B cell (primary cell): ENCODE results near the gene IL36RN. TPM values are rescaled to one million over a fixed set of nuclear protein-coding genes. Genes with fewer than 3 reads are reported as not detected.

ENCODE experiments used
- ATAC-seq: fragments of 200-7000 bp; cut with Tn5 transposase; one replicate; pipeline ENCODE4 v1.10.0; 2021; ENCODE audit warnings: low read depth, mild to moderate bottlenecking, moderate number of reproducible peaks, moderate library complexity
- CTCF ChIA-PET: fragments of 350-600 bp; sonication (Branson Sonifier 250); formaldehyde crosslinking; loops from one replicate; lab custom pipeline; 2021; ENCODE audit warnings: antibody characterized with exemption, inconsistent platforms; lab: Charles Lee
- POLR2A ChIA-PET: fragments of 350-600 bp; sonication (Branson Sonifier 250); formaldehyde crosslinking; loops from one replicate; lab custom pipeline; 2021; ENCODE audit warnings: antibody characterized with exemption; lab: Charles Lee
- DNase-seq: peaks from one replicate; pipeline ENCODE4 v3.0.0; 2013
- H2AFZ ChIP-seq: 2 replicates; pipeline ENCODE4 v1.6.1; 2012; ENCODE audit warnings: mild to moderate bottlenecking, low read depth, low read length; ENCODE audit not compliant: insufficient read depth, poor library complexity, severe bottlenecking
- H3K27ac ChIP-seq, 2 donors: 1 replicate in 1 of 2; 2 replicates in 1 of 2; pipeline ENCODE4 v1.5.1; 2012 to 2013; ENCODE audit warnings: low read length in 2 of 2, mild to moderate bottlenecking in 2 of 2, moderate library complexity in 1 of 2
- H3K27me3 ChIP-seq, 4 experiments: fragments of 200-600 bp in 1 of 4; sonication (generic) in 1 of 4; replicated peaks in 1 of 4; 1 replicate in 2 of 4; 2 replicates in 2 of 4; pipeline versions ENCODE4 v1.6.1 to v1.7.0; 2013 to 2016; ENCODE audit warnings: low read length in 3 of 4, mild to moderate bottlenecking in 2 of 4, mixed read lengths in 1 of 4, moderate library complexity in 1 of 4; ENCODE audit not compliant: insufficient read depth in 4 of 4, control insufficient read depth in 3 of 4; ENCODE audit errors: control extremely low read depth in 1 of 4
- H3K36me3 ChIP-seq, 2 experiments: replicated peaks in 1 of 2; 1 replicate in 1 of 2; 2 replicates in 1 of 2; pipeline versions ENCODE4 v1.6.1 to v1.7.1; 2013; ENCODE audit warnings: low read length in 1 of 2; ENCODE audit not compliant: insufficient read depth in 2 of 2, control insufficient read depth in 1 of 2; ENCODE audit errors: control extremely low read depth in 1 of 2, extremely low read depth in 1 of 2
- H3K4me1 ChIP-seq, 2 donors: fragments of 200-600 bp in 1 of 2; sonication (generic) in 1 of 2; 1 replicate in 1 of 2; 2 replicates in 1 of 2; pipeline versions ENCODE4 v1.5.1 to v1.6.1; 2013 to 2017; ENCODE audit warnings: low read length in 2 of 2; ENCODE audit not compliant: control insufficient read depth in 2 of 2, insufficient read depth in 2 of 2
- H3K4me2 ChIP-seq: replicated peaks from 2 replicates; pipeline ENCODE3; 2012; ENCODE audit warnings: mild to moderate bottlenecking, low read depth, low read length; ENCODE audit not compliant: poor library complexity, severe bottlenecking
- H3K4me3 ChIP-seq, 5 experiments: fragments of 200-600 bp in 1 of 5; sonication (generic) in 1 of 5; 1 replicate in 3 of 5; 2 replicates in 2 of 5; pipeline versions ENCODE4 v1.5.1 to v1.7.0; 2011 to 2016; ENCODE audit warnings: low read length in 4 of 5, mild to moderate bottlenecking in 4 of 5, low read depth in 2 of 5, control low read depth in 1 of 5, moderate library complexity in 1 of 5; ENCODE audit not compliant: insufficient read depth in 1 of 5; ENCODE audit errors: control extremely low read depth in 1 of 5, extremely low read depth in 1 of 5
- H3K79me2 ChIP-seq: fragments of 200-600 bp; sonication (generic); one replicate; pipeline ENCODE4 v1.6.0; 2016; ENCODE audit warnings: low read length; ENCODE audit not compliant: control insufficient read depth, insufficient read depth
- H3K9ac ChIP-seq: fragments of 200-600 bp; sonication (generic); 2 replicates; pipeline ENCODE4 v1.6.1; 2017; ENCODE audit warnings: mild to moderate bottlenecking, low read length, moderate library complexity
- H3K9me3 ChIP-seq, 3 donors: one replicate each; pipeline versions ENCODE4 v1.6.1 to v1.7.1; 2013; ENCODE audit warnings: low read length in 2 of 3; ENCODE audit not compliant: control insufficient read depth in 2 of 3, insufficient read depth in 1 of 3; ENCODE audit errors: control extremely low read depth in 1 of 3
- H4K20me1 ChIP-seq: 2 replicates; pipeline ENCODE4 v1.6.0; 2012; ENCODE audit warnings: mild to moderate bottlenecking, low read length; ENCODE audit not compliant: insufficient read depth, control insufficient read depth, poor library complexity, severe bottlenecking
- H3K27ac Mint-ChIP-seq: one replicate; pipeline ENCODE4 v1.8.0; 2021; ENCODE audit warnings: mixed read lengths
- H3K27me3 Mint-ChIP-seq: one replicate; pipeline ENCODE4 v1.8.0; 2021; ENCODE audit warnings: mixed read lengths
- H3K4me1 Mint-ChIP-seq: one replicate; pipeline ENCODE4 v1.8.0; 2021; ENCODE audit warnings: mixed read lengths
- H3K4me3 Mint-ChIP-seq: one replicate; pipeline ENCODE4 v1.8.0; 2021; ENCODE audit warnings: mixed read lengths
- H3K9me3 Mint-ChIP-seq: one replicate; pipeline ENCODE4 v1.8.0; 2022; ENCODE audit warnings: mixed read lengths; ENCODE audit not compliant: insufficient read depth
- CTCF ChIP-seq: fragments of 200-600 bp; IDR thresholded peaks from one replicate; pipeline ENCODE4 v1.8.0; 2022; ENCODE audit warnings: antibody characterized with exemption, mild to moderate bottlenecking
- EZH2 ChIP-seq: IDR thresholded peaks from 2 replicates; pipeline ENCODE4 v1.6.1; 2012; ENCODE audit warnings: borderline replicate concordance, low read depth, mild to moderate bottlenecking, moderate library complexity, low read length; ENCODE audit not compliant: insufficient read depth, poor library complexity, severe bottlenecking
- WGBS: methylation state at CpG from one replicate; pipeline ENCODE4 v1.1.5; 2013; ENCODE audit warnings: missing lambda C conversion rate; ENCODE audit not compliant: insufficient coverage; 5-methylcytosine and 5-hydroxymethylcytosine counted together
- intact Hi-C: fragments of 100-400 bp; cut with micrococcal nuclease; formaldehyde crosslinking; loops from one replicate; pipeline ENCODE4 v1.10.0; 2022
- polyA plus RNA-seq: library from polyadenylated mRNA; depleted of rRNA; stranded (reverse); fragments of >200 nt; gene quantifications from 2 replicates; pipeline ENCODE4 v1.2.3, GENCODE V29; 2012
- total RNA-seq, 2 donors: library from RNA; stranded (reverse); fragments of 120-200 nt in 1 of 2; gene quantifications; 1 replicate in 1 of 2; 2 replicates in 1 of 2; pipeline versions ENCODE4 v1.2.3 to v1.2.4, GENCODE V29; 2013 to 2022

The IL36RN gene
- total and polyA plus RNA-seq, 2 donors (not counting 1 experiment from before 2014, with no cell fraction given): not detected

- Mint-ChIP-seq H3K4me1 (no peaks in the 10 kb centered on the region), H3K9me3 (no peaks in the 10 kb centered on the region), H3K27me3 (peaks cover 42% of the 10 kb centered on the region), H3K4me3 (no peak overlapping the region), H3K27ac (no peak overlapping the region)
- H4K20me1 ChIP-seq: no peaks in the 10 kb centered on the region
- no peak for TF ChIP-seq CTCF
- TF ChIP-seq EZH2: no peak
- POLR2A ChIA-PET: no interaction called here
- no peaks in the 10 kb centered on the region for H3K36me3 ChIP-seq
- WGBS: 100% methylated on average over 2 of the region's 3 CpGs
- H3K27ac ChIP-seq: no peak overlapping the region
- no peaks in the 10 kb centered on the region for H3K79me2 ChIP-seq
- H3K4me3 ChIP-seq: no peak overlapping the region
- ATAC-seq: no peak
- no peaks in the 10 kb centered on the region for H3K9me3 ChIP-seq
- H3K4me2 ChIP-seq: no peak overlapping the region
- peaks cover 0 to 17% (median 3%) of the 10 kb centered on the region in 4 experiments for H3K27me3 ChIP-seq
- H2AFZ ChIP-seq: no peak overlapping the region
- DNase-seq: no peak
- H3K9ac ChIP-seq: no peak overlapping the region
- intact Hi-C loops: no loop called here
- H3K4me1 ChIP-seq: no peaks in the 10 kb centered on the region
- CTCF ChIA-PET: interaction anchor here (1.0 to 1.7 kb wide), 3 partner anchors 9 to 61 kb away, joined by 3 to 5 read pairs (median 4); no protein-coding TSS in a partner anchor
Measured at GRCh38 chr2:113076954-113077669, 18.1 kb downstream of the IL36RN start.

- H3K4me3 ChIP-seq: no peak overlapping the region
- Mint-ChIP-seq H3K4me3 (no peak overlapping the region), H3K27me3 (peaks cover 41% of the 10 kb centered on the region), H3K9me3 (no peaks in the 10 kb centered on the region), H3K27ac (no peak overlapping the region), H3K4me1 (no peaks in the 10 kb centered on the region)
- 64% methylated on average over 1 of the region's 1 CpG for WGBS
- DNase-seq (no peak), ATAC-seq (no peak)
- no peaks in the 10 kb centered on the region for H3K9me3 ChIP-seq
- CTCF ChIA-PET: interaction anchor here (0.8 to 1.7 kb wide), 3 partner anchors 10 to 60 kb away, joined by 3 to 5 read pairs (median 4); no protein-coding TSS in a partner anchor
- intact Hi-C loops: no loop called here
- H2AFZ ChIP-seq: no peak overlapping the region
- H3K27me3 ChIP-seq: peaks cover 0 to 17% (median 4%) of the 10 kb centered on the region in 4 experiments
- no peak overlapping the region for H3K27ac ChIP-seq
- H3K79me2 ChIP-seq: no peaks in the 10 kb centered on the region
- POLR2A ChIA-PET: no interaction called here
- no peaks in the 10 kb centered on the region for H3K36me3 ChIP-seq
- no peak overlapping the region for H3K4me2 ChIP-seq
- TF ChIP-seq CTCF (no peak), EZH2 (no peak)
- no peak overlapping the region for H3K9ac ChIP-seq
- H4K20me1 ChIP-seq: no peaks in the 10 kb centered on the region
- no peaks in the 10 kb centered on the region for H3K4me1 ChIP-seq
Measured at GRCh38 chr2:113077921-113078320, 18.9 kb downstream of the IL36RN start.
